ENCODE data around the gene MOCS2. TPM values are rescaled to one million over a fixed set of nuclear protein-coding genes. Genes with fewer than 3 reads are reported as not detected.

The MOCS2 gene
- total and polyA plus RNA-seq, 9 of the 15 experiments (the other 6 are each of a cell fraction or from before 2014, with no cell fraction given), result 33.0 to 74.5 (median 48.4) TPM

- Histone ChIP-seq H3K27me3 (ENCODE audit: control insufficient read depth in 2 of 2, insufficient read depth in 2 of 2, low read length in 2 of 2) (no peaks in the 10 kb centered on the region), H3K4me2 (ENCODE audit: insufficient read depth, low read length) (no peak overlapping the region), H2AFZ (ENCODE audit: low read depth, low read length) (no peak overlapping the region), H3K36me3 (ENCODE audit: control insufficient read depth, insufficient read depth, low read length) (no peaks in the 10 kb centered on the region), H3K79me2 (ENCODE audit: control insufficient read depth, insufficient read depth, low read length) (no peaks in the 10 kb centered on the region), H3K9ac (ENCODE audit: insufficient read depth in 1 of 2, low read depth in 2 of 2, low read length in 2 of 2) (no peak overlapping the region), H3K4me3 (no peak overlapping the region), H3K4me1 (replicated peaks in 1 of 2; ENCODE audit: control insufficient read depth in 2 of 2, insufficient read depth in 2 of 2, low read length in 2 of 2) (no peaks in the 10 kb centered on the region), H3K9me1 (ENCODE audit: control insufficient read depth, insufficient read depth, low read length) (no peaks in the 10 kb centered on the region), H3K27ac (ENCODE audit: extremely low read depth, low read depth, low read length) (no peak overlapping the region), H3K9me3 (replicated peaks; ENCODE audit: control insufficient read depth, insufficient read depth, low read depth, low read length) (no peaks in the 10 kb centered on the region), H4K20me1 (replicated peaks; ENCODE audit: control insufficient read depth, insufficient read depth, low read length) (no peaks in the 10 kb centered on the region)
- ChIA-PET CTCF (ENCODE audit: low intra/inter-chr PET ratio) (no interaction called here), POLR2A (interaction anchor here (2.1 kb wide), 1 partner anchor 10 kb away, joined by 6 read pairs; no protein-coding TSS in a partner anchor)
- intact Hi-C loops (cut with micrococcal nuclease), result loop anchor here (10.0 kb wide), 1 partner anchor 286 kb away; no protein-coding TSS in a partner anchor
- ATAC-seq (no peak), DNase-seq (ENCODE audit: extremely low read depth in 1 of 4, low spot score in 3 of 4) (no peak), FAIRE-seq (no peak)
- 0% methylated on average over 2 of the region's 2 CpGs for WGBS (ENCODE audit: insufficient coverage, low coverage, missing lambda C conversion rate)
- BruUV-seq (replicated peaks), result no TSS peak
- in situ Hi-C loops (cut with MboI), result no loop called here
- no peak for TF ChIP-seq NCOR1 (IDR thresholded peaks at IDR 0.05)
- no peak for TF ChIP-seq ETV5 (CRISPR knock-in tag; IDR thresholded peaks at IDR 0.05; ENCODE audit: low read depth)
- TF ChIP-seq ZFP36 (IDR thresholded peaks at IDR 0.05; ENCODE audit: low read depth, low read length, partially characterized antibody), result no peak
- TF ChIP-seq ZNF778 (CRISPR knock-in tag; IDR thresholded peaks at IDR 0.05), result no peak
- no peak for TF ChIP-seq FIP1L1 (IDR thresholded peaks at IDR 0.05; ENCODE audit: low read depth, low read length, poor library complexity, severe bottlenecking)
- no peak for TF ChIP-seq RUNX1 (IDR thresholded peaks at IDR 0.05; ENCODE audit: low read depth)
- TF ChIP-seq ZFP1 (CRISPR knock-in tag; IDR thresholded peaks at IDR 0.05), result no peak
- no peak for TF ChIP-seq FOSL1 (tag; conservative IDR thresholded peaks at IDR 0.05)
- TF ChIP-seq ZNF143 (CRISPR knock-in tag; IDR thresholded peaks at IDR 0.05), result no peak
- no peak for TF ChIP-seq SAFB (IDR thresholded peaks at IDR 0.05; ENCODE audit: borderline replicate concordance, low read depth, low read length)
- TF ChIP-seq ZBTB8A (IDR thresholded peaks at IDR 0.05; ENCODE audit: partially characterized antibody), result no peak
- TF ChIP-seq MEIS2 (IDR thresholded peaks at IDR 0.05; ENCODE audit: partially characterized antibody), result no peak
- TF ChIP-seq HDAC2 (IDR thresholded peaks at IDR 0.05), result no peak
- TF ChIP-seq, protein P1, sequence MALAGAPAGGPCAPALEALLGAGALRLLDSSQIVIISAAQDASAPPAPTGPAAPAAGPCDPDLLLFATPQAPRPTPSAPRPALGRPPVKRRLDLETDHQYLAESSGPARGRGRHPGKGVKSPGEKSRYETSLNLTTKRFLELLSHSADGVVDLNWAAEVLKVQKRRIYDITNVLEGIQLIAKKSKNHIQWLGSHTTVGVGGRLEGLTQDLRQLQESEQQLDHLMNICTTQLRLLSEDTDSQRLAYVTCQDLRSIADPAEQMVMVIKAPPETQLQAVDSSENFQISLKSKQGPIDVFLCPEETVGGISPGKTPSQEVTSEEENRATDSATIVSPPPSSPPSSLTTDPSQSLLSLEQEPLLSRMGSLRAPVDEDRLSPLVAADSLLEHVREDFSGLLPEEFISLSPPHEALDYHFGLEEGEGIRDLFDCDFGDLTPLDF (CRISPR knock-in tag; IDR thresholded peaks at IDR 0.05), result no peak
- no peak for TF ChIP-seq WHSC1 (IDR thresholded peaks at IDR 0.05; ENCODE audit: low read length)
- no peak for TF ChIP-seq ZKSCAN1 (IDR thresholded peaks at IDR 0.05; ENCODE audit: low read depth, low read length)
Observed at GRCh38 chr5:53091289-53091688, 18.3 kb downstream of the MOCS2 start.

Data from K562 (cell line).